GM21717 (cell line): ENCODE measurements around the gene ACSL1.
"Not testable (repeated sequence)": the region's sequence is repeated elsewhere in the genome, so short reads cannot be mapped to it uniquely, and the experiment has no call there.

Experiments used
- ATAC-seq: cut with Tn5 transposase; IDR thresholded peaks from one replicate; pipeline ENCODE4 v1.9.1; 2021; ENCODE audit warnings: mild to moderate bottlenecking, moderate library complexity; ENCODE audit not compliant: unreplicated experiment

ACSL1 gene

GRCh38 chr4:184793735-184794355, 31.9 kb downstream of the ACSL1 start:
- ATAC-seq = no peak

- no peak for ATAC-seq
Observed at GRCh38 chr4:184792950-184793555, 32.7 kb downstream of the ACSL1 start.

GRCh38 chr4:184792334-184792733, 33.4 kb downstream of the ACSL1 start:
- ATAC-seq = no peak

GRCh38 chr4:184790826-184791225, 34.9 kb downstream of the ACSL1 start:
- ATAC-seq = no peak

- no peak for ATAC-seq
Observed at GRCh38 chr4:184787766-184788503, 37.8 kb downstream of the ACSL1 start.

GRCh38 chr4:184785813-184786212, 40.0 kb downstream of the ACSL1 start:
- no peak for ATAC-seq

- ATAC-seq = no peak
Observed at GRCh38 chr4:184784628-184785257, 41.0 kb downstream of the ACSL1 start.

- no peak for ATAC-seq
Observed at GRCh38 chr4:184782731-184783373, 42.9 kb downstream of the ACSL1 start.

GRCh38 chr4:184779160-184779559, 46.6 kb downstream of the ACSL1 start:
- ATAC-seq = not testable (repeated sequence)

GRCh38 chr4:184778325-184778724, 47.4 kb downstream of the ACSL1 start:
- no peak for ATAC-seq

- ATAC-seq = no peak
Observed at GRCh38 chr4:184776821-184777220, 48.9 kb downstream of the ACSL1 start.

GRCh38 chr4:184775854-184776555, 49.8 kb downstream of the ACSL1 start:
- ATAC-seq = no peak

GRCh38 chr4:184774152-184774551, 51.6 kb downstream of the ACSL1 start:
- no peak for ATAC-seq

GRCh38 chr4:184771416-184771815, 54.4 kb downstream of the ACSL1 start:
- ATAC-seq = no peak

- ATAC-seq = no peak
Observed at GRCh38 chr4:184769141-184769765, 56.5 kb downstream of the ACSL1 start.

- ATAC-seq = no peak
Observed at GRCh38 chr4:184768296-184768695, 57.5 kb downstream of the ACSL1 start.

GRCh38 chr4:184766446-184766845, 59.3 kb downstream of the ACSL1 start:
- no peak for ATAC-seq

- no peak for ATAC-seq
Observed at GRCh38 chr4:184765473-184766340, 60.1 kb downstream of the ACSL1 start.

- ATAC-seq = no peak
Observed at GRCh38 chr4:184764601-184765000, 61.2 kb downstream of the ACSL1 start.
